Fibroblast of the aortic adventitia (primary cell): ENCODE data around the gene GDF7. TPM values are rescaled to one million over a fixed set of nuclear protein-coding genes. Genes with fewer than 3 reads are reported as not detected.
"Not testable (repeated sequence)": the region's sequence is repeated elsewhere in the genome, so short reads cannot be mapped to it uniquely, and the experiment has no call there.

ENCODE experiments used
- DNase-seq: peaks from one replicate; pipeline ENCODE4 v3.0.0-alpha.2; 2010; ENCODE audit warnings: low read depth
- H3K4me3 ChIP-seq: 2 replicates; pipeline ENCODE4 v1.5.1; 2011; ENCODE audit warnings: low read depth, mild to moderate bottlenecking, control low read depth, low read length, moderate library complexity
- total RNA-seq: library from RNA; depleted of rRNA; stranded (reverse); fragments of >200 nt; gene quantifications from 2 replicates; pipeline ENCODE4 v1.2.3, GENCODE V29; 2012; ENCODE audit warnings: low replicate concordance
- TF ChIP-seq, protein P1 (sequence below): IDR thresholded peaks from 2 replicates; pipeline ENCODE4 v1.5.1; 2011; ENCODE audit warnings: mild to moderate bottlenecking, low read length, control low read depth, inconsistent platforms; ENCODE audit not compliant: insufficient read depth

The GDF7 gene
- total RNA-seq, 1 donor, result under 0.01 TPM

- TF ChIP-seq, protein P1, sequence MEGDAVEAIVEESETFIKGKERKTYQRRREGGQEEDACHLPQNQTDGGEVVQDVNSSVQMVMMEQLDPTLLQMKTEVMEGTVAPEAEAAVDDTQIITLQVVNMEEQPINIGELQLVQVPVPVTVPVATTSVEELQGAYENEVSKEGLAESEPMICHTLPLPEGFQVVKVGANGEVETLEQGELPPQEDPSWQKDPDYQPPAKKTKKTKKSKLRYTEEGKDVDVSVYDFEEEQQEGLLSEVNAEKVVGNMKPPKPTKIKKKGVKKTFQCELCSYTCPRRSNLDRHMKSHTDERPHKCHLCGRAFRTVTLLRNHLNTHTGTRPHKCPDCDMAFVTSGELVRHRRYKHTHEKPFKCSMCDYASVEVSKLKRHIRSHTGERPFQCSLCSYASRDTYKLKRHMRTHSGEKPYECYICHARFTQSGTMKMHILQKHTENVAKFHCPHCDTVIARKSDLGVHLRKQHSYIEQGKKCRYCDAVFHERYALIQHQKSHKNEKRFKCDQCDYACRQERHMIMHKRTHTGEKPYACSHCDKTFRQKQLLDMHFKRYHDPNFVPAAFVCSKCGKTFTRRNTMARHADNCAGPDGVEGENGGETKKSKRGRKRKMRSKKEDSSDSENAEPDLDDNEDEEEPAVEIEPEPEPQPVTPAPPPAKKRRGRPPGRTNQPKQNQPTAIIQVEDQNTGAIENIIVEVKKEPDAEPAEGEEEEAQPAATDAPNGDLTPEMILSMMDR, result no peak
- no peak for DNase-seq
- H3K4me3 ChIP-seq, result no peak overlapping the region
These were observed 32.1 kb downstream of the GDF7 start for GRCh38 chr2:20698916-20699613.

DNA sequence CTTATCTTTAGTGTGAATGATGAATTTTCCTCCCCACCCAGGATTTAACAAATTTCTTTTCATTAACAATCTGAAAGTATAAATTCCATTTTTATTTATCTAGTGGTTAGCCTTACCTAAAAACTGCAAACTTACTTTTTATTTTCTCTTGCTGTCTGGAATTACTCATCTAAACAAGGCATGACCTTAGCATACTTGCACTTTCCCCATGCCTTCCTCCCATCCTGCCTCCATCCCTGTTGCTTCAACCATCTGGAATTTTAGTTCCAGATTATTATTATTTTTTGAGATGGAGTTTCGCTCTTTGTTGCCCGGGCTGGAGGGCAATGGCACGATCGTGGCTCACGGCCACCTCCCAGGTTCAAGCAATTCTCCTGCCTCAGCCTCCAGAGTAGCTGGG lies 35.6 kb downstream of the GDF7 start:
- no peak for DNase-seq
- H3K4me3 ChIP-seq, result no peak overlapping the region
- TF ChIP-seq, protein P1, result no peak

DNA sequence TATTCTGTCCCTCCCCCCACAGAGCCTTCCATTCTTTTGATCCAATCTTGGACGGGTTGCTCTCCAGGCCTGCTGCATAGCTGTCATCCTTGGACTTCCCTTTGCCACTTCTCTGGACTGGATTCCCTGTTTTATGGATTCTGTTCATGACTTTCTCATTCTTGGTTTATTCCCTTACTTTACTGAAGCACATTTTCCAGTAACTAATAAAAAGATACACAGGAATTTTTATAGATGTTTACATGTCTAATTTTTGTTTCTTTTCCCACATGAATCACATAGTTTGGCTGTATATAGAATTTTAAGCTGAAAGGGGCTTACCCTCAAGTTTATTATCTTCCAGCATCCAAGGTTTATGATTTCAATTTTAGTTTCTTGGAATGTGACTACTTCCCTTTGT lies 37.9 kb downstream of the GDF7 start:
- no peak overlapping the region for H3K4me3 ChIP-seq
- no peak for DNase-seq
- TF ChIP-seq, protein P1, result no peak

GRCh38 chr2:20706217-20706616 lies 39.3 kb downstream of the GDF7 start:
- H3K4me3 ChIP-seq, result no peak overlapping the region
- DNase-seq, result no peak
- TF ChIP-seq, protein P1, result no peak

- TF ChIP-seq, protein P1, result no peak
- DNase-seq, result no peak
- no peak overlapping the region for H3K4me3 ChIP-seq
These were observed 39.8 kb downstream of the GDF7 start for GRCh38 chr2:20706786-20707185.

DNA sequence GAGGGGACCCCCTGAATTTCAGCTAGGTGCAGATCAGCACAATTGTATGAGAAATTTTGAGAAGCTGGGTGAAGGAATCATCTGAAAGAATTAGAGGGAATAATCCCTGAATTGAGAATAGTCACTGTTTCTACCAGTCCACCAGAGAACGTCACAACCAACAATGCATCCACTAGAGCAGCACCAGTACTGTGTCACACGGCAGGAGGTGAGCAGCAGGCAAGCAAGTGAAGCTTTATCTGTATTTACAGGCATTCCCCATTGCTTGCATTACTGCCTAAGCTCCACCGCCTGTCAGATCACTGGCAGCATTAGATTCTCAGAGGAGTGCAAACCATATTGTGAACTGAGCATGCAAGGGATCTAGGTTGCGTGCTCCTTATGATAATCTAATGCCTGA lies 40.7 kb downstream of the GDF7 start:
- no peak for DNase-seq
- TF ChIP-seq, protein P1, result no peak
- H3K4me3 ChIP-seq, result no peak overlapping the region

- H3K4me3 ChIP-seq, DNase-seq: not testable (repeated sequence)
These were observed 44.7 kb downstream of the GDF7 start for GRCh38 chr2:20711641-20712040.

DNA sequence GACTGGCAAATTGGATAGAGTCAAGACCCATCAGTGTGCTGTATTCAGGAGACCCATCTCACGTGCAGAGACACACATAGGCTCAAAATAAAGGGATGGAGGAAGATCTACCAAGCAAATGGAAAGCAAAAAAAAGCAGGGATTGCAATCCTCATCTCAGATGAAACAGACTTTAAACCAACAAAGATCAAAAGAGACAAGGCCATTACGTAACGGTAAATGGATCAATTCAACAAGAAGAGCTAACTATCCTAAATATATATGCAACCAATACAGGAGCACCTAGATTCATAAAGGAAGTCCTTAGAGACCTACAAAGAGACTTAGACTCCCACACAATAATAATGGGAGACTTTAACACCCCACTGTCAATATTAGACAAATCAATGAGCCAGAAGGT lies 46.6 kb downstream of the GDF7 start:
- H3K4me3 ChIP-seq, DNase-seq: not testable (repeated sequence)

- not testable (repeated sequence) for DNase-seq
These were observed 47.5 kb downstream of the GDF7 start for GRCh38 chr2:20714412-20714811.

DNA sequence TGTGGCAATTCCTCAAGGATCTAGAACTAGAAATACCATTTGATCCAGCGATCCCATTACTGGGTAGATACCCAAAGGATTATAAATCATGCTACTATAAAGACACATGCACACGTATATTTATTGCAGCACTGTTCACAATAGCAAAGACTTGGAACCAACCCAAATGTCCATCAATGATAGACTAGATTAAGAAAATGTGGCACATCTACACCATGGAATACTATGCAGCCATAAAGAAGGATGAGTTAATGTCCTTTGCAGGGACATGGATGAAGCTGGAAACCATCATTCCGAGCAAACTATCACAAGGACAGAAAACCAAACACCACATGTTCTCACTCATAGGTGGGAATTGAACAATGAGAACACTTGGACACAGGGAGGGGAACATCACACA lies 49.2 kb downstream of the GDF7 start:
- not testable (repeated sequence) for DNase-seq, H3K4me3 ChIP-seq

More at GRCh38 chr2:20714412-20714811, 47.5 kb downstream of the GDF7 start:
- not testable (repeated sequence) for H3K4me3 ChIP-seq
